ENCODE data around the gene COLEC12.

COLEC12 gene

DNA sequence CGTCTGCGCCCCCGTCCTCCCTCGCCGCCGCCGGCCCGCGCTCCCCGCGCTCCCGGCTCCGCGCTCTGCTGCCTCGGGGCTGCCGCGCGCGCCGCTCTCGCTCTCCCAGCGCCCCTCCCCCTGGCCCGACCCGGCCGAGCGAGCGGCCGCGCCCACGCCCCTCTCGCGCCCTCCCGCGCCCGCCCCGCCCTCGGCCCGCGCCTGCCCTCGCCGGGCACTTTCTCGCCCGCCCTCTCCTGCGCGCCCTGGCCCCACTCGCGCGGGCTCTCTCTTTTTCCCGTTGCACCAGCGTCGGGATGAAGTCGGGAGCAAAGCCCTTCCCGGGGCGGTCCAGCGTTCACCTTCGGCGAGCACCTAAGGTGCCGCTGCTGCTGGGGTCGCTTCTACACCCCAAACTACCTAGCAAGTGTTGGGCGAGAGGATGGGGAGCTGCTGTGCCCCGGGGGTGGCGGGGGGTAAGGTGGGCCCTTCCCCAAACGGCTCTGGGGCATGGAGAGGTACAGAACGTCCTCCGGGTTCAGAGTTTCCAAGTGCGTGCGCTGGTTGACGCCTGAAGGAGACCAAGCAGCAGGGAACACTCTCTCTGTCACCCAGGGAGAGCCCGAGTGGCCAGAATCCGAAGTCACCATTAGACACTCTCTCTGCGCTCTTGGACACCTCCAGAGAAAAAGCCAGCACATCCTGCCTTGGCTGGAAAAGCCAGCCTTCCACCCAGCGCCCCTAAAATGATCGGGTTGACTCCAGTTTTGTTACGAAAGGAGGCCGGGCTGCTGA is at the start of gene COLEC12:
Gene COLEC12 (minus strand): TSS at position 70 of the 774 bp plus-strand sequence. CDS start 187 bp downstream, outside the sequence.
- Histone ChIP-seq H3K36me3 (ENCODE audit: insufficient read depth, low read length) (no peaks in the 10 kb centered on the region), H3K9ac (ENCODE audit: insufficient read length) (peak within 1 kb of the TSS; percentile 53), H3K4me3 (peak within 1 kb of the TSS; percentile 87), H3K9me3 (ENCODE audit: low read depth, low read length) (no peaks in the 10 kb centered on the region), H3K27ac (no peak within 1 kb of the TSS)
- DNase-seq (ENCODE audit: low read depth, low spot score): no peak
- TF ChIP-seq FOXP2 (optimal IDR thresholded peaks at IDR 0.05; ENCODE audit: control extremely low read depth, extremely low read length, insufficient read depth) (no peak), EZH2 (IDR thresholded peaks at IDR 0.05) (no peak), POLR2AphosphoS5 (IDR thresholded peaks at IDR 0.05; ENCODE audit: borderline replicate concordance, low read depth, low read length) (no peak)

DNA sequence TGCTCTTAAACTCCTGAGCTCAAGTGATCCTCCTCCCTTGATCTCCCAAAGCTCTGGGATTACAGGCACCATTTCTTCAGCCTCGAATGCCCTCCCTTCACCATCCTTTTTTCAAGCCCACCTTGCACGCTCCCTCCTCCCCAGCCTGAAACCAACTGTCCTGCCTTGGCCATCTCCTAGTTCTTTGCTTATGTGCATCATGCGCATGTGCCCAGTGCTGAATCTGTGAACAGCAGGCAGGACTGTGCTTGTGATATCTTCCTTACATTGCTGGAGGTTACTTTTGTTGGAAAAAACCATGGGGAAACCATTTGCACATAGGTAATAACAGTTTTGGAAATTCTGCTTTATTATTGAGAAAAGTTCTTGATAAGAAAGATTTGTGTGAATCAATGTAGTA is 49.5 kb upstream of the COLEC12 start:
- no peak overlapping the region for H3K4me3 ChIP-seq
- H3K9me3 ChIP-seq (ENCODE audit: low read depth, low read length): no peaks in the 10 kb centered on the region
- TF ChIP-seq EZH2 (IDR thresholded peaks at IDR 0.05): no peak
- no peak for TF ChIP-seq POLR2AphosphoS5 (IDR thresholded peaks at IDR 0.05; ENCODE audit: borderline replicate concordance, low read depth, low read length)
- TF ChIP-seq FOXP2 (optimal IDR thresholded peaks at IDR 0.05; ENCODE audit: control extremely low read depth, extremely low read length, insufficient read depth): no peak
- H3K9ac ChIP-seq (ENCODE audit: insufficient read length): no peak overlapping the region
- no peak for DNase-seq (ENCODE audit: low read depth, low spot score)
- no peaks in the 10 kb centered on the region for H3K36me3 ChIP-seq (ENCODE audit: insufficient read depth, low read length)
- no peak overlapping the region for H3K27ac ChIP-seq

DNA sequence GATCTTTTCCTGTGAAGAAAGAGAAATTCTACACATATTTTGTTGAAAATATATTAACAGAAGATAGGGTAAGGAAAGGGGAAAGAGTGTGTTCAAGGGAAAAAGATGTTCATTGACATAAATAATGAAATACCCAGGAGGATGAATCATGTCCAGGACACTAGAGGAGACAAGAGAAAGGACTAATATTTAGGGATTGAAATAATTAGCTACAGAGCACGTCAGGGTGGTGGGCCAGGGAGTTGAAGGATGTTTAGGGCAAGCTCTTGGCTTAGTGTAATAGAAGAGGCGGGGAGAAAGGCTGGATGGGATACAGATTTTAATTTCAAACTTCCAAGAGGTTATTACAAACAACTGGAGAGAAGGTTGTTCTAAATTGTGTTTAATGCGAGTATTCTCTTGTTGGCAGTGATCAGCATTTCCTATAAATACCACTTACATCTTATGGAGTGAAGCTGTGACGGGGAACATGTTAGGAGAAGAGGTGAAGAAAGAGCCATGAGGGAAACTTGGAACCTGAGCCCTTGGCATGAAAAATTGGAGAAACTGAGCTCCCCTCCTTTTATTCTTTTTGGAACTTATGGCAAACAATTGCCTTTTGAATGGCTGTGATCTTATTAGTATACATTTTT is 43.1 kb upstream of the COLEC12 start:
- Histone ChIP-seq H3K9ac (ENCODE audit: insufficient read length) (no peak overlapping the region), H3K9me3 (ENCODE audit: low read depth, low read length) (no peaks in the 10 kb centered on the region), H3K4me3 (no peak overlapping the region), H3K36me3 (ENCODE audit: insufficient read depth, low read length) (no peaks in the 10 kb centered on the region), H3K27ac (peak overlapping the region; percentile 46; the same call in 1 of the 2 replicates)
- DNase-seq (ENCODE audit: low read depth, low spot score): no peak
- TF ChIP-seq EZH2 (IDR thresholded peaks at IDR 0.05) (no peak), FOXP2 (optimal IDR thresholded peaks at IDR 0.05; ENCODE audit: control extremely low read depth, extremely low read length, insufficient read depth) (no peak), POLR2AphosphoS5 (IDR thresholded peaks at IDR 0.05; ENCODE audit: borderline replicate concordance, low read depth, low read length) (no peak)

DNA sequence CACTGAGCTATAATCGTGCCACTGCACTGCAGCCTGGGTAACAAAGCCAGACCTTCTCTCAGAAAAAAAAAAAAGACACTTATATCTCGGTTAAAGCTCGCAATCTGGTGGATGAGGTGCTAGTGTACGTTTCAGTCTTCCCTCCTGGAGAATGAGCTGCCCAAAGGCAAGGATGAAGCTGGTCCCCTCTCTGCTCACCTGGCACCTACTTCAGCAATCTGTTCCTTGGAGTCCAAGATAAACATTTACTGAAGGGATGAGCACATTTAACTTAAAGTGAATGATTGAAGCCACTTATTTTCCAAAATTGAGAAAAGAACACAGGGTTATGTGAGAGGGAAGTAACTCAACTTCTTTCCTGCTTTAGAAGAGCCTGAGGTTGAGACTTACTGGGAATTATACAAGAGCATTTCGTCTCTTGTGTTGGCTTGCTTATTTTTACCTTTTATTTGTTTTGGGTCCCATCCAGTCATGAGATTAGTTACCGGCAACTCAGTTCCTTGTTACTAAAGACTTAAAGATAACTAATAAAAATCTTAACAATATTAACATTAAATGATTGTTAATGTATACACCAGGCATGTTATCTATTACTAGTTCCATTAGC is 33.6 kb upstream of the COLEC12 start:
- Histone ChIP-seq H3K9me3 (ENCODE audit: low read depth, low read length) (no peaks in the 10 kb centered on the region), H3K27ac (no peak overlapping the region), H3K4me3 (no peak overlapping the region), H3K9ac (ENCODE audit: insufficient read length) (no peak overlapping the region), H3K36me3 (ENCODE audit: insufficient read depth, low read length) (no peaks in the 10 kb centered on the region)
- no peak for DNase-seq (ENCODE audit: low read depth, low spot score)
- TF ChIP-seq EZH2 (IDR thresholded peaks at IDR 0.05) (no peak), FOXP2 (optimal IDR thresholded peaks at IDR 0.05; ENCODE audit: control extremely low read depth, extremely low read length, insufficient read depth) (no peak), POLR2AphosphoS5 (IDR thresholded peaks at IDR 0.05; ENCODE audit: borderline replicate concordance, low read depth, low read length) (no peak)

DNA sequence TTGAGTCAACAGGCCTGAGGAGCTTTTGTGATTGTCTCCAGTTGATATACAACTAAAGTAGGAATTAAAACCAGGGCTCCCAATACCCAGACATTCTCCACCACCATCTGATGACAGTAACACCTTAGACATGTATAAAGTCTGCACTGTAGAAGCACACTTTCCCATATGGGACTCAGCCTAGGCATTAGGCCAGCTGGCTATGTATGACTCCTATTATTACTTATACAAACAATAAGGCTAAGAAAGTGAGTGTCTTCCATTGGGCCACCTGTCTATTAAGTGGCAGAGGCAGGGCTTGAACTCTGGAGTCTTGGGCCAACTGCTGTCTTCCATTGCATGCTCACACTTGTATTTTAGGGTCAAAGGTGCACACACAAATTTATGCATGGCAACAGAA is 32.1 kb upstream of the COLEC12 start:
- H3K9me3 ChIP-seq (ENCODE audit: low read depth, low read length): no peaks in the 10 kb centered on the region
- no peaks in the 10 kb centered on the region for H3K36me3 ChIP-seq (ENCODE audit: insufficient read depth, low read length)
- no peak overlapping the region for H3K4me3 ChIP-seq
- H3K9ac ChIP-seq (ENCODE audit: insufficient read length): no peak overlapping the region
- no peak for TF ChIP-seq EZH2 (IDR thresholded peaks at IDR 0.05)
- TF ChIP-seq POLR2AphosphoS5 (IDR thresholded peaks at IDR 0.05; ENCODE audit: borderline replicate concordance, low read depth, low read length): no peak
- TF ChIP-seq FOXP2 (optimal IDR thresholded peaks at IDR 0.05; ENCODE audit: control extremely low read depth, extremely low read length, insufficient read depth): no peak
- no peak overlapping the region for H3K27ac ChIP-seq
- no peak for DNase-seq (ENCODE audit: low read depth, low spot score)

DNA sequence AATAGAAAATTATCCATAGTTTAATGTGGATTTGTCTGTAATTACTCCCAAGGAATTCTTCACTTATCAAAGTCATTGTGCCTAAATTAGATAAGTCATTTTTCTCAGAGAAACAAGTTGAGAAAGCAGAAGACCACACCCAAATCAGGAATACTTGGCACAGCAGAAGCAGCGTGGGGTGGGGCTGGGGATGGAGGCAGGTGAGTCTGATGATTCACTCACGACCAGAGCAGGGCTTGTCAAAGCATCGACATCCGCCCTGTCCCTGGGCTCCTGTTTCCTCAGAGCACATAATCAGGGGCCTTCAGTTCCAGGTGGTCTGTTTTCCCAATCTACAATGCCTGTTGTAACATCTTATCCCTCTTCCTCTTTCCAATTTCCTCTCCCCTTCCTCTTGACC is 31.5 kb upstream of the COLEC12 start:
- no peaks in the 10 kb centered on the region for H3K9me3 ChIP-seq (ENCODE audit: low read depth, low read length)
- H3K27ac ChIP-seq: no peak overlapping the region
- no peak overlapping the region for H3K4me3 ChIP-seq
- DNase-seq (ENCODE audit: low read depth, low spot score): no peak
- no peak overlapping the region for H3K9ac ChIP-seq (ENCODE audit: insufficient read length)
- H3K36me3 ChIP-seq (ENCODE audit: insufficient read depth, low read length): no peaks in the 10 kb centered on the region
- TF ChIP-seq EZH2 (IDR thresholded peaks at IDR 0.05): no peak
- no peak for TF ChIP-seq FOXP2 (optimal IDR thresholded peaks at IDR 0.05; ENCODE audit: control extremely low read depth, extremely low read length, insufficient read depth)
- TF ChIP-seq POLR2AphosphoS5 (IDR thresholded peaks at IDR 0.05; ENCODE audit: borderline replicate concordance, low read depth, low read length): no peak

DNA sequence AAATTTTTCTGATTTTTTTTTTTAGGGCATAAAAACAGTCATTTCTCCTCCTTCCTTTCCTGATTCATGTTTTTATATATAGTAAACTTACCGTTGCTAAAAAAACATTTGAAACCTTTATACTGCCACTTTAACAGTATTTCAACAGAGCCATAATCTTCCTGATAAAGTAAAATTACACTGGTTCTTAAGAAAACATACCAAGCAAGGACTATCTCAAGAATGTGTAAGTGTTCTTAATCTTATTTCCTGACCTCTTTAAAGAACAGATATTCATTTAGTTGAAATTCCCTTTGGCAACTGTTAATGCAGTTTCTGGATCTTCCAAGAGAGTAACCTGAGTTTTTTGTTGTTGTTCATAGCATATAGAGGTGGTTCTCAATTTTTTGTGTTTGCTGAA is 26.6 kb upstream of the COLEC12 start:
- no peak overlapping the region for H3K4me3 ChIP-seq
- TF ChIP-seq FOXP2 (optimal IDR thresholded peaks at IDR 0.05; ENCODE audit: control extremely low read depth, extremely low read length, insufficient read depth) (no peak), POLR2AphosphoS5 (IDR thresholded peaks at IDR 0.05; ENCODE audit: borderline replicate concordance, low read depth, low read length) (no peak), EZH2 (IDR thresholded peaks at IDR 0.05) (no peak)
- H3K27ac ChIP-seq: no peak overlapping the region
- DNase-seq (ENCODE audit: low read depth, low spot score): no peak
- no peaks in the 10 kb centered on the region for H3K9me3 ChIP-seq (ENCODE audit: low read depth, low read length)
- no peaks in the 10 kb centered on the region for H3K36me3 ChIP-seq (ENCODE audit: insufficient read depth, low read length)
- H3K9ac ChIP-seq (ENCODE audit: insufficient read length): no peak overlapping the region

DNA sequence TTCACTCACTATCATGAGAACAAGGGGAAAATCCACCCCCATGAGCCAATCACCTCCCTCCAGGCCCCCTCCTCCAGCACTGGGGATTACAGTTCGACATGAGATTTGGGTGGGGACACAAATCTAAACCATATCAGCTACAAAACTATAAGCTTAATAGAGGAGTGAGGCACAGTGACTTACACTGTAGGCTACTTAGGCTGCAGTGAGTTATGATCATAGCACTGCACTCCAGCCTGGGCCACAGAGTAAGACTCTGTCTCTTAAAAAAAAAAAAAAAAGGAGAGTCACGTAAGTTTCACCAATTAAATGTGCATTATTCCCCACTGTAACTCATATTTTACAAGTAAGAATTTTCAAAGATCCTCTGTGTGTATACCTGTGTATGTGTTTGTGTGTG is 26.2 kb upstream of the COLEC12 start:
- no peak overlapping the region for H3K9ac ChIP-seq (ENCODE audit: insufficient read length)
- H3K9me3 ChIP-seq (ENCODE audit: low read depth, low read length): no peaks in the 10 kb centered on the region
- H3K4me3 ChIP-seq: no peak overlapping the region
- no peaks in the 10 kb centered on the region for H3K36me3 ChIP-seq (ENCODE audit: insufficient read depth, low read length)
- no peak for TF ChIP-seq EZH2 (IDR thresholded peaks at IDR 0.05)
- TF ChIP-seq POLR2AphosphoS5 (IDR thresholded peaks at IDR 0.05; ENCODE audit: borderline replicate concordance, low read depth, low read length): no peak
- no peak for TF ChIP-seq FOXP2 (optimal IDR thresholded peaks at IDR 0.05; ENCODE audit: control extremely low read depth, extremely low read length, insufficient read depth)
- no peak for DNase-seq (ENCODE audit: low read depth, low spot score)
- H3K27ac ChIP-seq: no peak overlapping the region
